Spleen (tissue), 7 donors: Measurements from ENCODE around the gene DMD.

Source experiments
- POLR2A ChIP-seq, 3 donors: fragments of 450-650 bp; IDR thresholded peaks; one replicate each; pipeline ENCODE4 v1.5.1; 2017; ENCODE audit warnings: antibody characterized with exemption in 3 of 3, mild to moderate bottlenecking in 1 of 3
- TF ChIP-seq, protein P1 (sequence below), 11 experiments: fragments of 200-600 bp in 7 of 11; fragments of 450-650 bp in 4 of 11; sonication (generic) in 4 of 11; IDR thresholded peaks in 8 of 11; conservative IDR thresholded peaks in 3 of 11; 1 replicate in 7 of 11; 2 replicates in 4 of 11; pipeline versions ENCODE4 v1.4.0 to v1.8.0; 2016 to 2021; ENCODE audit warnings: antibody characterized with exemption in 11 of 11, inconsistent platforms in 4 of 11, mild to moderate bottlenecking in 1 of 11
- donor health status: DM: no; HTN: no; CAD: no; lungs with moderate emphysema.
- donor health status: DM: no; HTN: no; CAD: no.
- donor health status: DM: no; HTN: no; CAD: no.

GRCh38 chrX:31287861-31288260 is 1923.5 kb downstream of the DMD start:
- TF ChIP-seq, protein P1, sequence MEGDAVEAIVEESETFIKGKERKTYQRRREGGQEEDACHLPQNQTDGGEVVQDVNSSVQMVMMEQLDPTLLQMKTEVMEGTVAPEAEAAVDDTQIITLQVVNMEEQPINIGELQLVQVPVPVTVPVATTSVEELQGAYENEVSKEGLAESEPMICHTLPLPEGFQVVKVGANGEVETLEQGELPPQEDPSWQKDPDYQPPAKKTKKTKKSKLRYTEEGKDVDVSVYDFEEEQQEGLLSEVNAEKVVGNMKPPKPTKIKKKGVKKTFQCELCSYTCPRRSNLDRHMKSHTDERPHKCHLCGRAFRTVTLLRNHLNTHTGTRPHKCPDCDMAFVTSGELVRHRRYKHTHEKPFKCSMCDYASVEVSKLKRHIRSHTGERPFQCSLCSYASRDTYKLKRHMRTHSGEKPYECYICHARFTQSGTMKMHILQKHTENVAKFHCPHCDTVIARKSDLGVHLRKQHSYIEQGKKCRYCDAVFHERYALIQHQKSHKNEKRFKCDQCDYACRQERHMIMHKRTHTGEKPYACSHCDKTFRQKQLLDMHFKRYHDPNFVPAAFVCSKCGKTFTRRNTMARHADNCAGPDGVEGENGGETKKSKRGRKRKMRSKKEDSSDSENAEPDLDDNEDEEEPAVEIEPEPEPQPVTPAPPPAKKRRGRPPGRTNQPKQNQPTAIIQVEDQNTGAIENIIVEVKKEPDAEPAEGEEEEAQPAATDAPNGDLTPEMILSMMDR (IDR thresholded peaks at IDR 0.05 in 8 of 11, conservative IDR thresholded peaks at IDR 0.05 in 3 of 11): no peak
- TF ChIP-seq POLR2A (IDR thresholded peaks at IDR 0.05): no peak
